ENCODE measurements around the gene SLC35A1.
"Not testable (repeated sequence)": the region's sequence is repeated elsewhere in the genome, so short reads cannot be mapped to it uniquely, and the experiment has no call there.

Gene SLC35A1, protein sequence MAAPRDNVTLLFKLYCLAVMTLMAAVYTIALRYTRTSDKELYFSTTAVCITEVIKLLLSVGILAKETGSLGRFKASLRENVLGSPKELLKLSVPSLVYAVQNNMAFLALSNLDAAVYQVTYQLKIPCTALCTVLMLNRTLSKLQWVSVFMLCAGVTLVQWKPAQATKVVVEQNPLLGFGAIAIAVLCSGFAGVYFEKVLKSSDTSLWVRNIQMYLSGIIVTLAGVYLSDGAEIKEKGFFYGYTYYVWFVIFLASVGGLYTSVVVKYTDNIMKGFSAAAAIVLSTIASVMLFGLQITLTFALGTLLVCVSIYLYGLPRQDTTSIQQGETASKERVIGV

DNA sequence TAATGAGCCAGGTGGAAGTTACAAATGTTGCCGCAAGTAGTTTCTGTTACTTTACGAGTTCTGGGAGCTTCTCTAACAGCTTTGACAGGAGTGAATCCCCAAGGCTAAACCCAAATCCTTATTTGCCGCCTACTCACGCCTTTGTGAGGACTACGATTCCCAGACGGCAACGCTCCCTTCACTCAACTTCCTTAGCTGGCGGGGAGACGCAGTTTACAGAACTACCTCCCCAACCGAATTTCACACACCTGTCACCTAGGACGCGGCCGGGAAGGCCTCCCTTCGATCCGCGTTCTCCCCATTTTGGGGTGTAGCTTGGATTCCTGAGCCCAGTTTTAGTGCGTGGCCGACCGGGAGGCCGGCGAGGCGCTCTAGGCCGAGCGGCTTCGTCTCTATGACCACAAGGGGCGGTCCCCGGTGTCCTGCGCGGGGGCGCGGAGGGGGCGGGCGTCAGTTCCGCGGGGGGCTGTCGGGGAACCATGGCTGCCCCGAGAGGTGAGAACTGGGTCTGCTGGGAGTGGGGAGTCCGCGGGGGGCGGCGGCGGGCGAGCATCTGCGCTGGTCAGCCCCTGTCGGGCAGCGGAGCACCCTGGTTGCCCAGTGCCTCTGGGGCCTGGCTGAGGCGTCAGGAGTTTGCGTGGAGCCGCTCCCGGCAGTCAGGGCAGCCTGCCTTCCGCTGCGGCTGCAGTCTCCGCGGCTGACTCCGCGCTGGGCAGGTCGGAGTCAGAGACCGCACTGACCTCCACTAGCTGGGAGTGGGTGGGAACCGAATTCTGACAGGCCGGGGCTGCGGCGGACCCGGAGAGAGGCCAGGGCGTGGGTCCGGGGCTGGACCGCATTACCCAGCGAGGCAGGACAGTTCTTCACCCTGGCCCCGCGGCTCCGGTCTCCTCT is at the start of gene SLC35A1:
Gene SLC35A1 (plus strand): TSS at position 450 of the 894 bp plus-strand sequence. CDS start 30 bp downstream, at position 480.
- peak; percentile 95 for DNase-seq

DNA sequence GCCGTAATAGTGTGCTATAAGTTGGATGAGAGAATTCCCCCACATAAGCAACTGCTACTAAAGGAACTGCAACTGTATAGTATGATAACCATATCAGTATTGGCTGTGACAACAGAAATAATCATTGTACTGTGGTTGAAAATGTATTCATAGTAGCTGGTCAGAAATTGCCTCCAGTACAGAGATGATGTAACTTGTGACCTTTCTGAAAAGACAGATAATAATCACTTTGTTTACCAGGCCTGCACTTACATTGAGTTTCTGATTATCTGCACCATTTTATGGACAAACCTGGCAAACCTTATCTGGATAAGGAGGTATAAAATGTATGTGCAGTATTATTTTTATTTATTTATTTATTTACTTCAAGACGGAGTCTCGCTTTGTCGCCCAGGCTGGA is 46.0 kb upstream of the SLC35A1 start:
- DNase-seq = no peak

DNA sequence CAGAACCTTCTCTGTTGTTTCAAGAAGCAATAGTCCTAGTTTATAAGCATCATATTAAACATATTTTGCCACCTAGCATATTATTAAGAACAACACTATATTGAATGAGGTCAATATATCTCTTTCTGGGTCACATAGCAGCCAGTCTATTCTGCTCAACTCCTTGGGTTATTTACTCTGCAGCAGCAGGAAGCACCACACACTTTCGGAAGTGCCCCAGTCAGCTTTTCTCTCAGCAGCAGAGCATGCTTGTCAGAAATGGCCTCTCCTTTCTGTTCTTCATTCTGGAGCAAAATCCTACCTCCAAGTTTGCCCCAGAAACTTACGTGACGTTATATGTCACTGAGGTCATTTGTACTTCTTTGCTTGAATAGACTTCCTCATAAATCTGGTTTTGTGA is 42.3 kb upstream of the SLC35A1 start:
- no peak for DNase-seq

DNA sequence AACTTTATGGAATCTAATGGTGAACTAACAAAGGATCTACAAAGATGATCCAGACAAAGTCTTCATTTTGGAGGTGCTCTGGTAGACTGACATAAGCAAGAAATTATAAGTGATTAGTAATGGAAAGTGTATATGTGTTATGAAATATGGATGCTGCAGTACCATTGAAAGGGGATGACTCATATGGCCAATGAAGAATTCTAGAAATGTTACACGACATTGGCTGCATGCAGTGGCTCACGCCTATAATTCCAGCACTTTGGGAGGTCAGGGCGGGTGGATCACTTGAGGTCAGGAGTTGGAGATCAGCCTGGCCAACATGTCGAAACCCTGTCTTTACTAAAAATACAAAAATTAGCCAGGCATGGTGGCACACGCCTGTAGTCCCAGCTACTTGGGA is 41.5 kb upstream of the SLC35A1 start:
- DNase-seq = no peak

DNA sequence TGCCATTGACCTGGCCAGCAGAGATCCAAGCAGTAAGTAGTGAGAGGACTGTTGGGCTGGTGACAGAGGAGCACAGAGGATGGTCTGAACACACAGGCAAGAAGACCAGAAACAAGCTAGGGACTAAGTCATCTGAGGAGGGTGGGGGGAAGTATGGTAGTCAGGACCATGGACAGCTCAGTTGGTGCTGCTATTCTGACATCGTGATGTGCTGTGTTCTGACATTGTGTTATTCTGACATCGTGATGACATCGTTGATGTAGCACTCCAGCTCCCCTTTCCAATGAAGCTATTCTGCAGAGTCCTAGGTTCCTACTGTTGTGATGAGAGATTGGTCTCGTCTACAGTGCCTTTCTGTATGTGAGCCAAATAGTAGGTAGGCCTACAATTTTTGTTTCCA is 36.3 kb upstream of the SLC35A1 start:
- peak; percentile 56 for DNase-seq

DNA sequence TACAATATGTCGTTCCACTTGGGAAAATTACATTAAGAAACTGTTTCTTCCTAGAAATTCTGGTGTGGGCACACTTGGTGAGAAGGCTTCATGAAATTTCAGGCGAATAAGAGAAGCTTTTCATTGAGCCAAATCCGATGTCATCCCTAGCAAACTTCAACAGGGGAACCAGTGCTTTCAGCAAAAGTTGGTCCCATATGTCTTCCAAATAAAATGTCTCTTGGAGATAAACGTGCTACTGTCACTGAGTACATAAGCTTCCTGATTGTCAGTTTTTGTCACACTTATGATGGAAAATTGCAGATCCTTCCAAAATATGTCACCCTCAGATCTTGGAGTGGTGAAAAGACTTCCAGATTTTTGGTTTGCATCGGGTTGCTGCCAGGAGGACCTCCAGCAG is 31.1 kb upstream of the SLC35A1 start:
- no peak for DNase-seq

DNA sequence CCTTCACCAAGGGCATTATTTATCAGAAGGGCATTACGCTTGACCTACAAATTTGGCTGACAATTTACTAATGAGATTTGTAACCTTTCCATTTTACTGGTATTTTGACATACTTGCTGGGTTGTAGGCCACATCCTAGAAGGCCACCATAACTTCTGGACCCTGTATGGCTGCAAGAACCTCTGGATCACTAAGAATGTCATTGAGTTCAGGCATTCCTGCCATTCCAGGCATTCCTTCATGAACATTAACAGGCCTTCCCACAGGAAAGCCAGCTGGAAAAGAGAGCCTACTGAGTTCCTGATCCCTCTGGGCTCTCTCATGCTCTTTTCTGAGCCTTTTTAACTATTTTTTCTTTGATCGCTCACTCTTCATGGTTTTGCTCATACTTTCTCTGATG is 28.4 kb upstream of the SLC35A1 start:
- DNase-seq = no peak

DNA sequence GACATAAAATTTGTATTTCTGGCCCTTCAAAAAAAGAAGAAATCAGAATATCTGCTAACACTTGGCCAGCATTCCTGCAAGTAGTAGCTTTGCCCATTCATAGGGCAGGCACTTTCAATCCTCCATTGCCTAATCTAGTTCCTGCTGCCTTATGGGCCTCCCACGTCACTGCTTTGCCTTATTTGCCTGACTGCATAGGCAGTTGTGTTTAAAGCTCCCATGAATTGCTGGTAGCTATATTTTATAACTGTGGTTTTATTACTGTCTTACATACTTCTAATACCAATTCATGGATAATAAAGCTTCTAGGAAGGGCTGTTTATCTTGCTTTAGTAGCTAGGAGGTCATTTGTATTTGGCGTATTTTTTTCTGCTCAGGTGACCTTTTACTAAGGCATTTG is 7.7 kb upstream of the SLC35A1 start:
- DNase-seq = no peak

DNA sequence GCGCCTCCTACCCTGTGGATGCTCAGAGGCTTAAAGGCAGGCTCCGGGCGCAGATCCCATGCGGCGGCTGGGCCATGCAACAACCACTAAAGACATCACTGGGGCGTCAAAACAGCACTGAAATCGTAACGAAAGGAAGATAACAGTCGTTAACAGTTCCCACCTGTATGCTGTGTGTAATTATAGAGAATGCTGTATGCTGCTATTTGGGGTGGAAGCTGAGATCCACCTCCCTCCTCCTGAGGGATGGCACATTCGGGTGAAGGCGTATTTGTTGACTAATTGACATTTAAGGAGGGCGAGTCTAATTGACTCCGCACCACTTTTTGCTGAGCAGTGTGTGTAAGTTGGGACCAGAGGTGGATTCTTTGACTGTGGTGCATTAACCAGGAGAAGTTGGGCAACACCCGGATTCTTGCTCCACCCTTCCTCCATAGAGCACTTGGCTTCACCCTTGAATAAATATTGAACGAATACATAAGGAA is 687 bp downstream of the SLC35A1 start:
- DNase-seq = peak; percentile 45

DNA sequence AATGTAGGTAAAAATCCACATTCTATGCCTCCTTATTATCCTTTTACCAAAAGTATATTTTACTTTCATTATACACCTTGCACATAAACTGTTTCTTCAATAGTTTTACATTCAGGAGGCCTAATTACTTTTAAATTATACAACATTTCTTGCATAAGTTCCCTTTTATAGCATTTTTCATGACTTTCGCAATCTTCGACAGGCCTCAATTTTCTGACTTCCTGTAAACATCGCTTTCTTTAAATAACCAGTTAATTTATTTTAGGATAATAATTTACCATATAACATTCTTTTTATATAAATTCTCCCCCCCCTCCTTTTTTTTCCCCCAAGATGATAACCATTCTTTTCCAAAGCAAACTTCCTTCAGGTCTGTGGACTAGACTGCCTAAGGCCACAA is 9.2 kb downstream of the SLC35A1 start:
- no peak for DNase-seq

DNA sequence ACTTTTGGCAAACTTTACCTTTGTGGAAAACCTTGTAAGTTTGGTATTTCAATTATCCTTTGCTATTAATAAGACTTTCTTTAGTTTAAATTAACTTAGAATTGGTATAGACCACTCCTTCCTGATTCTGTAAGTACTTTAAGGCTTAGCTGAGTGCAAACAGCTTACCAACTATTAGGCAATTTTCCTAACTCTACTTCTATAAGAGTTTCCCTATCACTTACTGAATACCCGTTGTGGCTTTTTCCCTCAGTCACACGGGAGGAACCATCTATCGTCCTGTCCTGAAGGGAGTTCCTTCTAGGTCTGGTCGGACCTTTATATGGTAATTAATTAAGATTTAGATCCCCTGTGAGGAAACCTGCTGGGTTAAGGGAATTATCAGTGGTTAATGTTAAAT is 9.6 kb downstream of the SLC35A1 start:
- no peak for DNase-seq

DNA sequence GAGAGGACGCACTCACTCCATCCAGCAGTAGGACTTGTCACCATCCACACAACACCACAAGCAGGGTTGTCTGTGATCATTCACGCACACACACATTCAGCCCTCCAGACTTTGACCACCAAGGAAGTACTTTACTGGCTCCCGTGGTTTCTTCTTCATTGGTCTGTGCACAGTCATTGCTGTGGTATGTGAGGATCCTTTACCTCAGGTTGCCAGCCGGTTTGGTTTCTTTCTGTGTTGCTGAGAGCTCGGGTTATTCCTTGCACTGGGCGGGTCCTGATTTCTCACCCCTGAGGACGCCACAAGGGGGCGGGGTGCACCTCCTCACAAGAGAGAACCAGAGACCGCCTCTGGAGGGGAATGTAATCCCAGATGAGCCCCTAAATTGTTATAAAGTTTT is 11.2 kb downstream of the SLC35A1 start:
- no peak for DNase-seq

DNA sequence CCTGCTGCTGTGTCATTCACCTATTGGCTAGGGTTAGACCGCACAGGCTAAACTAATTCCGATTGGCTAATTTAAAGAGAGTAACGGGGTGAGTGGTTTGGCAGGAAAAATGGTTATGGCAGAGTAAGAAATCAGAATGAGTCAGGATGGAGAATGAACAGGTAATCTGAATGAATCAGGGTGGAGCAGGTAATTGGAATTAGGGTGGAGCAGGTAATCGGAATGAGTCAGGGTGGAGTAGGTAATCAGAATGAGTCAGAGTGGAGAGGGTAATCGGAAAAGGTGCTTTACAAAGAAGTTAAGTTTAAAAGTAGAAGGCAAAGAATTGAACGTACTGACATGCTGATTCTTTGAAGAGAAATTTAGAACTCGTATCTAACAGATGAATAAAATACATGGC is 11.7 kb downstream of the SLC35A1 start:
- DNase-seq = no peak

DNA sequence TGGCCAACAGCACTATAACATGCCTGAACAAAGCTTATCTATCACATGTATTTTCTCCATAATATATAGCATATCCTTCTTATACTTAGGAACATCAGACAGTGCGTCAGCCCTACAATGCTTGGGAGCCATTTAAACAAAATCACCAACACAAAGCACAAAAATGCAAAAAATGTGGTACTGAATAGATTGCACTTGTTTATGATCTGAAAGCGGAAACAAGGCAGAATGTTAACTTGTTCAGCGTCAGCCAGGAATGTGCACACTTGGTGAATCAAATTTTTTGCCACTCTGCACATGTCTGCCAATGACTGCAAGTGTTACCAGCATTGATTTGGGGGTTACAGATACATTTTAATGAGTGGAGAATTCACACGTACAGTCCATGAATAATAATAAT is 14.8 kb downstream of the SLC35A1 start:
- DNase-seq = no peak

DNA sequence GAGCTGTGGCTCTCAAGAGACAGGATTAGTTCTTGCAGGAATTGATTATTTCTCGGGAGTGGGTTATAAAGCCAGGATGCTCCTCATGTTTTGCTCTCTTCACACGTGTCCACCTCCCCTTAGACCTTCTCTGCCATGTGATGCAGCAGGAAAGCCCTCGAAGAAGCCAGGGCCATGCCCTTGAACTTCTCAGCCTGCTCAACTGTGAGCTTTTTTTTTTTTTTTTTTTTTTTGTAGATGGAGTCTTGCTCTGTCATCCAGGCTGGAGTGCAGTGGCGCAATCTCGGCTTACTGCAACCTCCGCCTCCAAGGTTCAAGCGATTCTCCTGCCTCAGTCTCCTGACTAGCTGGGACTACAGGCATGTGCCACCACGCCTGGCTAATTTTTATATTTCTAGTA is 16.6 kb downstream of the SLC35A1 start:
- not testable (repeated sequence) for DNase-seq

DNA sequence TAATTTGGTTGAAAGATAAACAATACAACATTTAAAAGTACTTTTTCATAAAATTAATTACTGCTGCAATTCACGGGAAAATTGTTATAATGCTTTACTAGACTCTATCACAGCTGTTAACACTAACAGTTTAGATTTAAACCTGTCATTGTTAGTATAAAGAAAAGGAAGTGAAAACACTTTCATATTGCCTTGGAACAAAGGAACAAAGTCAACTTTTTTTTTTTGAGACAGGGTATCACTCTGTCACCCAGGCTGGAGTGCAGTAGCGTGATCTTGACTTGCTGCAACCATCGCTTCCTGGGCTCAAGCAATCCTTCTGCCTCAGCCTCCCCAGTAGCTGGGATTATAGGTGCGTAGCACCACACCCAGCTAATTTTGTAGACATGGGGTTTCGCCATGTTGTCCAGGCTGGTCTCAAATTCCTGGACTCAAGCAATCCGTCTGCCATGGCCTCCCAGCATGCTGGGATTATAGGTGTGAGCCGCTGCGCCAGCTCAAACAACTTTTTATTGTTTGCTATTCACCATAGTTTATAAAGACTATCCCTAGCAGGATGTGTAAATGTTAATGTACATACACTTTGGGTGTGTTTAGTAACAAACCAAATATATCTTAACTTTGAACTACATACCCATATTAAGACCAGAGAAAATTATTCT is 22.1 kb downstream of the SLC35A1 start:
- DNase-seq = no peak

DNA sequence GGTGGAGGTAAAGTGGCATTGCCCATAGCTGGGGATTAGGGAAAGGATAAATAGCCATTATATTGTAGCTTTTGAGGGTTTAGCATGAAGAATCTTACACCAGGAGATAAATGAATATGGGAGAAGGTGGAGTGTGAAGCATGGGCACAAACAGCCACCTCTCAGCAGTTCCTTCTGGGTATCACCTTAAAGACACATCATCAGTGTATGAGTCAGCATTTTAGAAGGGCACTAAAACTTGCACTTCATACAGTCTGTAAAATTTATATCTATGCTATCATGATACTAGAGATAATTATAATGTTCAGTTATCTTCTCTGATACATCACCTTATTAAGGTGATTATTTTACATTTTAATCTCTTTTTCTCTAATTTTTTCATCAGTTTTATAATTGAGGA is 25.3 kb downstream of the SLC35A1 start:
- no peak for DNase-seq

DNA sequence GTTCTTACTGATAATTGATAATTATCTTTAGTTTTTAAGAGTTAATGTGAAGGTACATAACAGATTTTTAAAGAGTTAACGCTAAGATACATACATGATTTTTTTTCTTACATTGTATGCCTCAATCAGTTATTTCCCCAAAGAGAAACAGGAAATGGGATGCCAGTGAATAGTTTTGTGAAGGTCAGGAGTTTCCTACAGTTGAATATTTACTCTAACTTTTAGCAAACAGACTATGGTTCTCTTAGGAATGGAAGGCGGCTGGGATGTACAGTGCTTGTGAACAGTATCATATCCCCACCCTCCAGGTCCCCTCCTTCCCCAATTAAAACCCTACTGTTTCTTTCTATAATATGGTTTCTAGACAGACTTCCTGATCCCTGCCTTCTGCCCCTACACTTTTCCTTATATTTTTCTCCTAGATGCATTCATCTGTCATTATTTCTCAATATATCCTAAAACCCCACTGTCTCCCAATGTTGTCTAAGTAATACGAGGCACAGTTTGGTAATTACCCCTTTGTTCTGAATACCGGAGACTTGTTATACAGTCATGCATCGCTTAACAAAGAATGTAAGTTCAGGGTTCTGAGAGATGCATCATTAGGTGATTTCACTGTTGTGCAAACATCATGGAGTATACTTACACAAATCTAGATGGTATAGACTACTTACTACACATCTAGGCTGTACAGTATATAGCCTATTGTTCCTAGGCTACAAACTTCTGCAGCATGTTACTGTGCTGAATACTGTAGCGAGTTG is 29.2 kb downstream of the SLC35A1 start:
- no peak for DNase-seq

DNA sequence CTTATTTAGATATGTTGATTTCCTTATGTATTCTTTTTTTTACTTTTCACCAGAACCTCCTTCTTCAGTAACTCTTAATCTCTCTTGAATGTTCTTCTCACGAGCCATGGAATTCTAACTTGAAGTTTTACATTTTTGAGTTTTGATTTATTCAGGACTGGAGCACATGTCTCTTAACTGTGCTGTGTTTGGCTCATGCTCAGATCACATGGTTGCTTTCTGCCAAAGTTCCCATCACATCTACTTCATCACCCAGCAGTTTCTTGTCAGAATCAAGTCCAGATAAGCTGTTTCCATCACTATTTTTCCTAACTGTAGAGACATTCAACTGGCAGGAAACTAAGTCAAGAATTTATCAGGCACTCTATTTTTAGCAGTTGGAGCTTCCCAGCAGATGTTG is 31.7 kb downstream of the SLC35A1 start:
- no peak for DNase-seq

DNA sequence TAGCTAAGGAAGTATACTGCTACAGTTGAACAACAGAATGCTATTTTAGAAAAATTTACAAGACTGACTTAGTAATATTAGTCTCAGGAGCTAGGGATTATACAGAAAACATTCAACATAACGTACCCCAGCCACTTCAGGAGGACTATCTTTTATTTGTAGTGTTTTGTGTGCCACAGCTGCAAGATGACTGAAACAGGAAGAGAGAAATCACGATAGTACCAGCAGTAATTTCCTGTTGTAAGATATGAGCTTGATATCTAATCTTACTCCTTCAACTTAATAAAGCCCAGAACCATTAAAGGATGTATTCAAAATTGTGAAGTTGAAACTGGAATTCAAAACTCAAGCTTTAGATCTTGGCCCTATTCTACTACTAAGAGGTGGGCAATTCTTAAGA is 42.1 kb downstream of the SLC35A1 start:
- no peak for DNase-seq

DNA sequence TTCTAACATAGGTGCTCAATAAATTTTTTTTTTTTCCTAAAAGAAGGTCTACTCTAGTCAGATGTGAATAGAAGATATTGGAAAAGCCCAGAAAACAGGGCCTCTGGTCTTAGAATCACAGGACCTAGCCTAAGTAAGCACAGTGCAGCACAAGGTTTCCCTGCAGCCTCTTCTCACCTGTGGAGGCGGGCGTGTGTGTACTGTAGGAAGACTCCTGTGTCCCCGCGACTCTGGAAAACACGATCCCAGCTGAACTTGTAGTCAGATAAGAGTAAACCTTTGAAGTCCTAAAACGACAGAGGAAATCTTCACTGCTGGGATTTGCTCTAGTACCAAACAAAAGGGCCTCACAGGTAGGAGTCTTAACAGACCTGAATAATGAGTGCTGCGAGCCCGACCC is 45.7 kb downstream of the SLC35A1 start:
- no peak for DNase-seq

DNA sequence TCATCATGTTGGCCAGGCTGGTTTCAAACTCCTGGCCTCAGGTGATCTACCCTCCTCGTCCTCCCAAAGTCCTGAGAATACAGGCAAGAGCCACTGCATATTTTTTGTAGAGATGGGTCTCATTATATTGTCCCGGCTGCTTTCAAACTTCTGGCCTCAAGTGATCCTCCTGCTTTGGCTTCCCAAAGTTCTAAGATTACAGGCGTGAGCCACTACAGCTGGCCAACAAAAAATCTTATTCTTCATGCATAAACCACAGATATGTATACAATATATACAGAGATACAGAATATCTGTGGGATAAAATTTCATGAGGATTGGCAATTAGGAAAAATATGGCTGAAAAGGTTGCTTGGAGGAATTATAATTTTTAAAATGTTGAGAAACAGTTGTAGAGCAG is 49.9 kb downstream of the SLC35A1 start:
- DNase-seq = no peak

DNA sequence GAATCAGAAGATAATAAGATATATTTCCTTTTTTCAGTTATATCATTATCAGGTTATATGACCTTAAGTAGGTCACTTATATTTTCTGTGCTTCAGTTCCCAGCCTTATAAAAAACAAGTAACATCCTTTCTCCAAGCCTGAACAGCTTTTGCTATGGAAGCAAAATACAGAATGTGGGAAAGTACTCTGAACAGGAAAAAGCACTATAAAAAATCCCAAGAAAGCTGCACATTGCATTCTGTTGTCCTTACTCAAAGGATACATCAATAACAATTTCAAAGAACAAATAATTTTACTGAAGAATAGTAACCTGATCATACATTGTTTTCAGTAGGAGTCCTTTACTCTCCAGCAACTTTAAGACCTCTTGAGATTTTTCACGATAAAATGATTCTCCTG is 56.4 kb downstream of the SLC35A1 start:
- DNase-seq = no peak
